Coronary artery (tissue), 2 donors: Measurements from ENCODE around the gene AP2A2.

Source experiments
- DNase-seq: peaks from one replicate; pipeline ENCODE4 v3.0.0-alpha.2; 2017; ENCODE audit warnings: low spot score
- H3K27ac ChIP-seq, 2 donors: fragments of 200-600 bp; sonication (generic); one replicate each; pipeline ENCODE4 v1.5.1; 2016 to 2019
- H3K4me3 ChIP-seq: fragments of 200-600 bp; sonication (generic); 2 replicates; pipeline ENCODE4 v1.5.1; 2016; ENCODE audit warnings: mild to moderate bottlenecking, moderate library complexity
- CTCF ChIP-seq: fragments of 200-600 bp; sonication (generic); IDR thresholded peaks from one replicate; pipeline ENCODE4 v1.5.1; 2019; ENCODE audit warnings: antibody characterized with exemption

AP2A2 gene

GRCh38 chr11:953512-953911 lies 27.8 kb downstream of the AP2A2 start:
- TF ChIP-seq CTCF: no peak
- DNase-seq: no peak
- Histone ChIP-seq H3K4me3 (no peak overlapping the region), H3K27ac (no peak overlapping the region)

GRCh38 chr11:954392-955153 lies 28.9 kb downstream of the AP2A2 start:
- TF ChIP-seq CTCF: no peak
- H3K27ac ChIP-seq: no peak overlapping the region
- no peak overlapping the region for H3K4me3 ChIP-seq
- DNase-seq: no peak

- H3K27ac ChIP-seq: no peak overlapping the region
- no peak overlapping the region for H3K4me3 ChIP-seq
- TF ChIP-seq CTCF: no peak
- no peak for DNase-seq
Measured at GRCh38 chr11:955154-956063, 29.7 kb downstream of the AP2A2 start.

- TF ChIP-seq CTCF: no peak
- H3K27ac ChIP-seq: no peak overlapping the region
- DNase-seq: no peak
- H3K4me3 ChIP-seq: no peak overlapping the region
Measured at GRCh38 chr11:957212-957920, 31.7 kb downstream of the AP2A2 start.

GRCh38 chr11:958101-958500 lies 32.4 kb downstream of the AP2A2 start:
- Histone ChIP-seq H3K4me3 (no peak overlapping the region), H3K27ac (no peak overlapping the region)
- DNase-seq: no peak
- no peak for TF ChIP-seq CTCF

GRCh38 chr11:959027-959426 lies 33.4 kb downstream of the AP2A2 start:
- no peak for DNase-seq
- no peak overlapping the region for H3K4me3 ChIP-seq
- TF ChIP-seq CTCF: no peak
- H3K27ac ChIP-seq: no peak overlapping the region
